HepG2 (cell line): ENCODE results near the gene AGAP1. TPM values are rescaled to one million over a fixed set of nuclear protein-coding genes. Genes with fewer than 3 reads are reported as not detected.

Source experiments
- AHR ChIP-seq: IDR thresholded peaks from 2 replicates; pipeline ENCODE4 v1.6.1; 2018; ENCODE audit warnings: missing genetic modification reagents, missing compliant biosample characterization
- HDAC1 ChIP-seq: sonication (generic); formaldehyde crosslinking; IDR thresholded peaks from 2 replicates; pipeline ENCODE4 v1.5.1; 2020; ENCODE audit warnings: mild to moderate bottlenecking, missing genetic modification reagents
- MAFF ChIP-seq: IDR thresholded peaks from 2 replicates; pipeline ENCODE4 v1.6.1; 2011; ENCODE audit warnings: low read depth, low read length, improper control_type of control experiment
- MED13 ChIP-seq: sonication (generic); formaldehyde crosslinking; IDR thresholded peaks from 2 replicates; pipeline ENCODE4 v1.5.0; 2020; ENCODE audit warnings: missing genetic modification reagents
- NR3C1 ChIP-seq: sonication (generic); formaldehyde crosslinking; IDR thresholded peaks from 2 replicates; pipeline ENCODE4 v1.4.0; 2020; ENCODE audit warnings: missing genetic modification reagents
- PHF21A ChIP-seq: sonication (generic); formaldehyde crosslinking; IDR thresholded peaks from 2 replicates; pipeline ENCODE4 v1.5.0; 2020; ENCODE audit warnings: mild to moderate bottlenecking, missing genetic modification reagents
- THAP11 ChIP-seq: IDR thresholded peaks from 2 replicates; pipeline ENCODE4 v1.6.1; 2016; ENCODE audit warnings: missing biosample characterization, missing genetic modification reagents
- ZC3H13 ChIP-seq: sonication (generic); formaldehyde crosslinking; IDR thresholded peaks from 2 replicates; pipeline ENCODE4 v1.8.1; 2023; ENCODE audit warnings: mild to moderate bottlenecking, missing genetic modification reagents, moderate library complexity
- ZEB1 ChIP-seq: IDR thresholded peaks from 2 replicates; pipeline ENCODE4 v1.6.1; 2012; ENCODE audit warnings: mild to moderate bottlenecking, low read depth, inconsistent platforms; ENCODE audit not compliant: insufficient replicate concordance
- polyA plus RNA-seq, 8 experiments: library from polyadenylated mRNA; depleted of rRNA in 3 of 8; stranded (reverse) in 7 of 8; unstranded in 1 of 8; fragments of >200 nt; fragmentation: Illumina TruSeq in 4 of 8; extraction: Trizol in 4 of 8; gene quantifications; 2 replicates each; pipeline versions ENCODE4 v1.2.1 to v1.2.3, GENCODE V29; 2011 to 2016; ENCODE audit warnings: low read depth in 4 of 8, missing spikeins in 1 of 8, mixed read lengths in 1 of 8; ENCODE audit not compliant: insufficient read depth in 1 of 8
- total RNA-seq, 5 experiments: library from RNA; depleted of rRNA; stranded (reverse); fragments of >200 nt; fragmentation: Illumina TruSeq; extraction: Trizol; gene quantifications; 2 replicates each; pipeline ENCODE4 v1.2.3, GENCODE V29; 2016; ENCODE audit warnings: low read depth in 1 of 5
- TF ChIP-seq, protein P1 (sequence below): IDR thresholded peaks from 2 replicates; pipeline ENCODE4 v1.6.1; 2016; ENCODE audit warnings: mild to moderate bottlenecking, missing biosample characterization, missing genetic modification reagents
- TF ChIP-seq, protein P2 (sequence below), 2 experiments: sonication (generic) in 1 of 2; formaldehyde crosslinking in 1 of 2; IDR thresholded peaks; 2 replicates each; pipeline versions ENCODE4 v1.6.1 to v1.9.0; 2014 to 2022; ENCODE audit warnings: antibody characterized with exemption in 1 of 2, borderline replicate concordance in 1 of 2, inconsistent platforms in 1 of 2, low read depth in 1 of 2, missing genetic modification reagents in 1 of 2
- TF ChIP-seq, protein P3 (sequence below): sonication (generic); formaldehyde crosslinking; IDR thresholded peaks from 2 replicates; pipeline ENCODE4 v1.4.0; 2020; ENCODE audit warnings: low read depth, mild to moderate bottlenecking, missing genetic modification reagents
- TF ChIP-seq, protein P4 (sequence below): sonication (generic); formaldehyde crosslinking; conservative IDR thresholded peaks from 2 replicates; pipeline ENCODE4 v1.8.1; 2023; ENCODE audit warnings: missing genetic modification reagents
- TF ChIP-seq, protein P5 (sequence below): sonication (generic); formaldehyde crosslinking; IDR thresholded peaks from 2 replicates; pipeline ENCODE4 v1.8.0; 2022; ENCODE audit warnings: mild to moderate bottlenecking, missing genetic modification reagents; ENCODE audit not compliant: insufficient replicate concordance
- TF ChIP-seq, protein P6 (sequence below): sonication (generic); formaldehyde crosslinking; IDR thresholded peaks from 2 replicates; pipeline ENCODE4 v1.4.0; 2020; ENCODE audit warnings: missing genetic modification reagents

AGAP1 gene
- total and polyA plus RNA-seq, 2 of the 13 experiments (the other 11 are each of a cell fraction or from before 2014, with no cell fraction given) = 21.2 to 32.7 TPM

DNA sequence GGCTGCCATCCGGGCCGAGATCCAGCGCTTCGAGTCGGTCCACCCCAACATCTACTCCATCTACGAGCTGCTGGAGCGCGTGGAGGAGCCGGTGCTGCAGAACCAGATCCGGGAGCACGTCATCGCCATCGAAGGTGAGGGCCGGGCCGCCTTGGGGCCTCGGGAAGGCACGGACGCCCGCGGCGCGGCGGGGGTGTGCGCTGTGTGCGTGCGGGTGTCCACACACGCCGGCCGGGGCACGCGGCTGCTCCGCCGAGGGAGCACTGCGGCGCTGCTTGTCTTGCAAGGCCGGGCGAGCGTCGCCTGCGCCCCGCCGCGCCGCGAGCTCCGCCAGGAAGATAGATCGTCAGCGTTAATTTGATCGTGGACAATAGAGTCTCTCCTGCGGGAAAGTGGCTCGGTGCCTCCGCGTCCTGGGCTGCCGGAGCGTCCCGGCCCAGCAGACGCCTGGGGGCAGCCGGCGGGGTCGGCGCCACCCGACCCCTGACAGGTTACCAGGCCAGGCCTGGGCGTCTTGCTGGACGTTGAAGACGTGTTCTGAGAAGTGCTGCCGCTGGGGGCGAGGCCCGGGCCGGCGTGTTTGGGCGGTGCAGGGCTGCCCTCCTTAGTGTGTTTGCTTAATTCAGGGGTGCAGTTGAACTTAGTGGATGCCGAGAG lies 1.0 kb downstream of the AGAP1 start (continued):
- TF ChIP-seq, protein P1, sequence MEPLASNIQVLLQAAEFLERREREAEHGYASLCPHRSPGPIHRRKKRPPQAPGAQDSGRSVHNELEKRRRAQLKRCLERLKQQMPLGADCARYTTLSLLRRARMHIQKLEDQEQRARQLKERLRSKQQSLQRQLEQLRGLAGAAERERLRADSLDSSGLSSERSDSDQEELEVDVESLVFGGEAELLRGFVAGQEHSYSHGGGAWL (CRISPR knock-in tag) = 0 out of 2 replicates have a peak, but pooled peaks have one; percentile 11
- TF ChIP-seq, protein P2, sequence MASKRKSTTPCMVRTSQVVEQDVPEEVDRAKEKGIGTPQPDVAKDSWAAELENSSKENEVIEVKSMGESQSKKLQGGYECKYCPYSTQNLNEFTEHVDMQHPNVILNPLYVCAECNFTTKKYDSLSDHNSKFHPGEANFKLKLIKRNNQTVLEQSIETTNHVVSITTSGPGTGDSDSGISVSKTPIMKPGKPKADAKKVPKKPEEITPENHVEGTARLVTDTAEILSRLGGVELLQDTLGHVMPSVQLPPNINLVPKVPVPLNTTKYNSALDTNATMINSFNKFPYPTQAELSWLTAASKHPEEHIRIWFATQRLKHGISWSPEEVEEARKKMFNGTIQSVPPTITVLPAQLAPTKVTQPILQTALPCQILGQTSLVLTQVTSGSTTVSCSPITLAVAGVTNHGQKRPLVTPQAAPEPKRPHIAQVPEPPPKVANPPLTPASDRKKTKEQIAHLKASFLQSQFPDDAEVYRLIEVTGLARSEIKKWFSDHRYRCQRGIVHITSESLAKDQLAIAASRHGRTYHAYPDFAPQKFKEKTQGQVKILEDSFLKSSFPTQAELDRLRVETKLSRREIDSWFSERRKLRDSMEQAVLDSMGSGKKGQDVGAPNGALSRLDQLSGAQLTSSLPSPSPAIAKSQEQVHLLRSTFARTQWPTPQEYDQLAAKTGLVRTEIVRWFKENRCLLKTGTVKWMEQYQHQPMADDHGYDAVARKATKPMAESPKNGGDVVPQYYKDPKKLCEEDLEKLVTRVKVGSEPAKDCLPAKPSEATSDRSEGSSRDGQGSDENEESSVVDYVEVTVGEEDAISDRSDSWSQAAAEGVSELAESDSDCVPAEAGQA (IDR thresholded peaks at IDR 0.05; ENCODE audit: low read depth) = no peak
- TF ChIP-seq, protein P2 (CRISPR knock-in tag; IDR thresholded peaks at IDR 0.05; ENCODE audit: borderline replicate concordance) = 0 out of 2 replicates have a peak, but pooled peaks have one; percentile 29
- TF ChIP-seq MAFF (no peak), THAP11 (CRISPR knock-in tag) (0 out of 2 replicates have a peak, but pooled peaks have one; percentile 5), NR3C1 (no peak), HDAC1 (CRISPR knock-in tag) (peak; percentile 69), PHF21A (CRISPR knock-in tag) (peak; percentile 27; the same call in 1 of the 2 replicates), ZC3H13 (CRISPR knock-in tag) (no peak; the same call in none of the 2 replicates), AHR (CRISPR knock-in tag) (no peak), MED13 (CRISPR knock-in tag) (0 out of 2 replicates have a peak, but pooled peaks have one; percentile 44), ZEB1 (no peak)
- TF ChIP-seq, protein P3, sequence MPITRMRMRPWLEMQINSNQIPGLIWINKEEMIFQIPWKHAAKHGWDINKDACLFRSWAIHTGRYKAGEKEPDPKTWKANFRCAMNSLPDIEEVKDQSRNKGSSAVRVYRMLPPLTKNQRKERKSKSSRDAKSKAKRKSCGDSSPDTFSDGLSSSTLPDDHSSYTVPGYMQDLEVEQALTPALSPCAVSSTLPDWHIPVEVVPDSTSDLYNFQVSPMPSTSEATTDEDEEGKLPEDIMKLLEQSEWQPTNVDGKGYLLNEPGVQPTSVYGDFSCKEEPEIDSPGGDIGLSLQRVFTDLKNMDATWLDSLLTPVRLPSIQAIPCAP = no peak
- TF ChIP-seq, protein P4, sequence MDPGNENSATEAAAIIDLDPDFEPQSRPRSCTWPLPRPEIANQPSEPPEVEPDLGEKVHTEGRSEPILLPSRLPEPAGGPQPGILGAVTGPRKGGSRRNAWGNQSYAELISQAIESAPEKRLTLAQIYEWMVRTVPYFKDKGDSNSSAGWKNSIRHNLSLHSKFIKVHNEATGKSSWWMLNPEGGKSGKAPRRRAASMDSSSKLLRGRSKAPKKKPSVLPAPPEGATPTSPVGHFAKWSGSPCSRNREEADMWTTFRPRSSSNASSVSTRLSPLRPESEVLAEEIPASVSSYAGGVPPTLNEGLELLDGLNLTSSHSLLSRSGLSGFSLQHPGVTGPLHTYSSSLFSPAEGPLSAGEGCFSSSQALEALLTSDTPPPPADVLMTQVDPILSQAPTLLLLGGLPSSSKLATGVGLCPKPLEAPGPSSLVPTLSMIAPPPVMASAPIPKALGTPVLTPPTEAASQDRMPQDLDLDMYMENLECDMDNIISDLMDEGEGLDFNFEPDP (CRISPR knock-in tag) = no peak
- TF ChIP-seq, protein P5, sequence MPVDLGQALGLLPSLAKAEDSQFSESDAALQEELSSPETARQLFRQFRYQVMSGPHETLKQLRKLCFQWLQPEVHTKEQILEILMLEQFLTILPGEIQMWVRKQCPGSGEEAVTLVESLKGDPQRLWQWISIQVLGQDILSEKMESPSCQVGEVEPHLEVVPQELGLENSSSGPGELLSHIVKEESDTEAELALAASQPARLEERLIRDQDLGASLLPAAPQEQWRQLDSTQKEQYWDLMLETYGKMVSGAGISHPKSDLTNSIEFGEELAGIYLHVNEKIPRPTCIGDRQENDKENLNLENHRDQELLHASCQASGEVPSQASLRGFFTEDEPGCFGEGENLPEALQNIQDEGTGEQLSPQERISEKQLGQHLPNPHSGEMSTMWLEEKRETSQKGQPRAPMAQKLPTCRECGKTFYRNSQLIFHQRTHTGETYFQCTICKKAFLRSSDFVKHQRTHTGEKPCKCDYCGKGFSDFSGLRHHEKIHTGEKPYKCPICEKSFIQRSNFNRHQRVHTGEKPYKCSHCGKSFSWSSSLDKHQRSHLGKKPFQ (CRISPR knock-in tag) = peak; percentile 76
- TF ChIP-seq, protein P6, sequence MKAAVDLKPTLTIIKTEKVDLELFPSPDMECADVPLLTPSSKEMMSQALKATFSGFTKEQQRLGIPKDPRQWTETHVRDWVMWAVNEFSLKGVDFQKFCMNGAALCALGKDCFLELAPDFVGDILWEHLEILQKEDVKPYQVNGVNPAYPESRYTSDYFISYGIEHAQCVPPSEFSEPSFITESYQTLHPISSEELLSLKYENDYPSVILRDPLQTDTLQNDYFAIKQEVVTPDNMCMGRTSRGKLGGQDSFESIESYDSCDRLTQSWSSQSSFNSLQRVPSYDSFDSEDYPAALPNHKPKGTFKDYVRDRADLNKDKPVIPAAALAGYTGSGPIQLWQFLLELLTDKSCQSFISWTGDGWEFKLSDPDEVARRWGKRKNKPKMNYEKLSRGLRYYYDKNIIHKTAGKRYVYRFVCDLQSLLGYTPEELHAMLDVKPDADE (CRISPR knock-in tag) = peak; percentile 40; the same call in 1 of the 2 replicates
